Bone marrow (tissue), 2 donors: ENCODE measurements around the gene GMDS.
A peak's percentile ranks its signal among the peaks of the same experiment; 100 is the strongest.

Experiments used
- DNase-seq, 2 donors: peaks; one replicate each; lab custom pipeline; 2025; lab: John Stamatoyannopoulos, UW

GMDS gene

DNA sequence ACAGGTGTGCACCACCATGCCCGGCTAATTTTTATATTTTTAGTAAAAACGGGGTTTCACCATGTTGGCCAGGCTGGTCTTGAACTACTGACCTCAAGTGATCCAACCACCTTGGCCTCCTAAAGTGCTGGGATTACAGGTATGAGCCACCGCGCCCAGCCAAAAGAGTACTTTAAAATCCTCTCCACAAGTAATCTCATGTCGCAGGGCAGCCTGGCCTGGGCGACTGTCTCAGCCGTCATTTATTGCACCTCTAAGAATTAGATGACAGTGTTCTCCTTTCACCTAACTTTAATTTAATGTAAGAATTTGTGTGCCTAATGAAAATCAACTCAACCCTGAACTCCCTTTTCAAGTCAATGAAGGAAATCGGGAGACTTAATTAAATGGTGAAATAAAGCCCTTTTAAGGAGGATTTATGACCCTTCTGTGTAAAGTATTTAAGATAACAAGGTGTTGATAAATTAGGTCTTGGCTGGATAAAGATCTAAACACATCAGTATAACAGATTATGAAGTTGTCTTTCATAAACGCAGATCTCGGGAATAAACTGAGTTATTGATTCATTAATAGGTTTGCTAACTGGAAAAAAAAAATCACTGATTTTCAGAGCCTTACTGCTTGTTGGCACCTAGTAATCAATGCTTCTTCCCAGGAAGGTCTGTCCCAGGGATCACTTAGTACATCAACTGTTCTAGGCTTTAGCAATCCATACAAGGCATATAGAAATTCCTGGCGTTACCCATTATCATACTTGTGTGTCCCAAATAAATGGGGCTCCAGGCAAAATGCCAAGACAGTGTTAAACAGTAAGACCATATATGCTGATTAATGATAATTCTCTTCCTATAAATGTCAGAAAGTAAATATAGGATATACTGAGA, 209.3 kb downstream of the GMDS start:
- no peak for DNase-seq

DNA sequence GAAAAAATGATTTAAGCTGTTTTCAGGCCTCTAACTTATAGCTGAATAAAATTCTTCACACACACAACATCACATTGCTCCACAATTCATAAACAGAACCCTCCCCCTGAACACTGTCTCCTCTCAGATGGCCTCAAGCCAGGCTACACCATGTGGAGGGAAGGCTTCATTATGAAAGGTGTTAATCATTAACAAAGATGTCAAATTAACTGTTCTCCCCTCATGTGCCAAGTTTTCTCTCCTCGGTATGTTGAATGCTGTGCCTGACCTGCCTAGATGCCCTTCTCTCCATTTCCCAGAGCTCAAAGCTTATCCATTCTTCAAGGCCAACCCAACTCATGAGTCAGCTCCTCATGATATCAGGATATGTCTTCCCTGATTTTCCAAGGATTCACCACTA, 210.4 kb downstream of the GMDS start:
- DNase-seq = no peak

DNA sequence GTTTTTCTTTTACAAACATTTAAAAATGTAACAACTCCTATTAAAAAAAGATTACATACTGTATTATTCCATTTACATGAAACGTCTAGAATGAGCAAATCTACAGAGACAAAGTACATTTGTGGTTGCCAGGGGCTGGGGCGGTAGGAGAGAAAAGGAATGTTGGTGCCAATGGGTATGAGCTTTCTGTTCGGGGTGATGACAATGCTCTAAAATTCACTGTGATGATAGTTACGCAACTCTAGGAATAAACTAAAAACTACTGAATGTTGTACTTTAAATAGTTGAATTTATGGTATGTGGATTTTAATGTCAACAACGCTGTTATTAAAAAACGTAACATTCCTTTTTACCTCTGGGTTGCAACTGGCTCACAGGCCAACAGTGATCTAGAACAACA, 211.1 kb downstream of the GMDS start:
- DNase-seq = no peak

DNA sequence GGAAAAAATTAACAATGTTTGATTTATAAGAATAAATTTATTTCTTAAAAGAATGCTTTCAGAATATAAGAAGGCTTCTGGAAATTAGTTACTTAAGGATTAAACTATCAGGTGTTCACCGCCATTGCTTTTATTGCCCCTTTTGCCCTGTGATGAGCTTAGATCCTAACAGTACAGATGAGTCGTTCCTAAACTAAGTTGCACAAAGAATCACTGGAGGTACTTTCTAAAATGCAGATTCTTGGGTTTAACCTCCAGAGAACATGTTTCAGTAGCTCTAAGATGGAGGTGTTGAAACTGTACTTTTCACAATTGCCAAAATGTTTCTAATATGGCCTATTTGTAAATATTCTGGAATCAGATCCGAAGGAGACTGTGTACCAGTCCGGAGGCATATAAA, 211.9 kb downstream of the GMDS start:
- DNase-seq = no peak

DNA sequence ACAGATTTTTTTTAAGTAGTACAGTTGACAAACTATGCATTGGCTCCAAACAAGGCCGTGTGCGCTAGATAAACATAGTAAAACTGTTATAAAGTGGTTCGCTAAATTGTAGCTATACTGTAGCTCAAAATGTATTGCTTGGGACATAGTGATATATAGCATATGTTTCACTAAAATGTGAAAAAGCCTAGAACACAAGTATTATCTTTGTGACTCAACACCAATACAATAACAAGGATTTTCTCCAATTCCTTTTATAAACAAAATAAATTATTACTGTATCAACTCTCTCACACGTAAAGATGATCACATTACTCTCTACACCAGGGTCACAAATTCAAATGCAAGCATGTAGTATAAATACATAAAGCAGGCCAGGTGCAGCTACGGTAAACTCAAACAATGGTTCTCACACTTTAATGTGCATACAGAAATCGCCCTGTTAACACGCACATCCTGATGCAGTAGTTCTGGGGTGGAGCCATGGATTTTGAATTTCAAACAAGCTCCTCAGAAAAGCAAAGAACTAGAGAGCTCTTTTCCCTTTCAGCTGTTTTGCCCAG, 214.6 kb downstream of the GMDS start:
- DNase-seq = no peak

DNA sequence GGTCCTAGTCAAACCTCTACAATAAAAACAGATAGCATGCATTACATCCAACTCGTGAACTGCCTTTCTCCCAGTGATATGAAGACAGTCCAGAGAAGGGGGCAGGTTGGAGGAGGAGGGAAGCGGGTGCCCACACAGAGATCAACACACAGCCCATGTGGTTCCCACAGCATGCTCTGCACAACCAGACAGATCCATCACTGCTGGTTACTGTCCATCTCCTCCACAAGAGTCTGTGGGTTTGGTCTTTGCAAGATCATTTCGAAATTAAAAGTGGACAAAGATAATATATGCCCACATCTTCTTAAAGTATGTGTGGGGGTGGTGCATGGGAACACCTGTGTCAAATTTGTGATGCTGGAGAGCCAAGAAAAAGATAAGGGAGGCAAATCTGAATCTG, 215.5 kb downstream of the GMDS start:
- no peak for DNase-seq

DNA sequence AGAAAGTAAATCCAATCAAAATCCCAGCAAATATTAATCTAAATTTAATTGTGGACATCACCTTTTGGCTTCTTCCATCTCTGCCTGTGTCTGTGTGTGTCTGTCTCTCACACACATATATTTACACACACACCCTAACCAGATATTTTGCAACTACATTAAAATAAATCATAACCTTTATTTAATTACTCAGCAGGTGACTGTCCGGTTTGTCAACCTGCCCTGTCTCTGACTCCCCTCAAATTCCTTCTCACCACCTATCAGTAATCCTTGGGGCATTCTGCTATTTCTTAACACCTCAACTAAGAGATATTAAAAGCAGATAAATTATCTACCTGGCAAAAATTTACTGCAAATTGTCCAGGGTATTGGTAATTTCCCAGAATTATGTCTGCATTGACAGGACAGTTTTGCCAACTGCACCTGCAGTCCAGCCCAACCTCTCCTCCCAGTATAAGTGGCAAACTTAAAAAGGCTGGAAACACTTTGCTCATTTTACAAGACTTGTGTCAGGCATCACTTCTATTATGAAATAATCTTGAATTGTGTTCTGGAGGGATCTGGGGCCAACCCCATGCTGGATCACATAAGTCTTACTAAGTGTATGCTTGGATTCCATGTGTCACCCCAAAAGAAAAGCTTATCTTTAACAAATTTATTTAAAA, 216.1 kb downstream of the GMDS start:
- DNase-seq = no peak

DNA sequence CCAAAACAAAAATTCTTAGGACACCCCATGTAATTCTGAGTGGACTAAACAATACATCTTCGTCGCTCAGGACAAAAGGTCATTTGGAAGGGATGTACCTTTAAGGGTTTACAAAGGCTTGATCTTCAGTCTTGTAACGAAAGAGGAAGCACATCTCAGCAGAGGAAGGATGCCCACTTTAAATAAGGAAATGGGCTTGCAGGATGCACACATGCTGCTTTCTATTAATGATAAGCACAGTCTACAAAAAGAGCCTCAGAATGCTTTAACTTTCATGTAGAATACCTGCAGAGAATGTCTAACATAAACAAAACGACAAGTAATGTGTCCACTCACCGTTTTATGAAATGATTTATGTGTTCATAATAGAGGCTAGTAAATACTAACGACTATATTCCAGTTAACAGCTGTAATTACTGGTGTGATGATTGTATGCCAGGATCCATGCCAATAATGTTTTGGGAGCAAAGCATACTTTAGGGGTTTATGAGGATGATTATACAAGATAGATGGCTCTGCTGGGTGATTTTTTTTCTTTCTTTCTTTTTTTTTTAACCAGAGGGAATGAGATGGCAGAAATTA, 216.9 kb downstream of the GMDS start:
- DNase-seq = peak in 1 of 2 donors; percentile 30

DNA sequence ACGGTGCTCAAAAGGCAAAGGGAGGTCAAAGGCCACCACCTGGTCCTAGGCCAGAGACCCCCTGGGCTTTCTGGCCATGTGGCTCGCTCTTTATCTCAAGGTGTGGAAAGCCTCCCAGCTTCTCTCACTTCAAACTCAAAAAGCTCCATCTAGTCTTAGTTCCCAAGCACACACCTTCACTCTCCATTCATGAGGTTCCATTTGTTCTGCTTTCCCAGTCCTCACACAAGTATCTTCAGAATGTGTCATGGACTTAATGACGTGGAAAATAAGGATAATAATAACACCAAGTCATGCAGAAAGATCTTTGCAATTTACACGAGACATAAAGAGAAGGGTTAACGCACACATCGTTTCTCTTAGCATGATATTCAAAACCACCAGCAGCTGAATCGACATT, 219.3 kb downstream of the GMDS start:
- DNase-seq = no peak

DNA sequence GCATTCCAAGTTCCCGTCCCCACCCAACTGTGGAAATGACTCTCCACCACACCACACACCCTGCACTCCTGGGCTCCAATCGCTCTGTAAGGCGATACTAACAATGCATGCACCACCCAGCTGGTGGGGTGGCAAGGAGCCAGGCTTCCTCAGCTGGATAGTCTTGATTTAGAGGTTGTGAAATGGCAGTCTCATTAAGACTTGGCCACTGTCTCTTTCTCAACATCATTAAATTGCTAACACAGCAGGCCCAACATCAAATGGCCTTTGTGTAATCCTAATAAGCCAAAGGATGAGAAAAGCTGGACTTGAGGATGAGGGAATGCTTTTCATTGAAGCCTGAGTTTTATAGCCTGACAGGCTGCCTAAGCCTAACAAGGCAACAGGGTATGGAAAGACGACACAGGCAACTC, 223.7 kb downstream of the GMDS start:
- no peak for DNase-seq

DNA sequence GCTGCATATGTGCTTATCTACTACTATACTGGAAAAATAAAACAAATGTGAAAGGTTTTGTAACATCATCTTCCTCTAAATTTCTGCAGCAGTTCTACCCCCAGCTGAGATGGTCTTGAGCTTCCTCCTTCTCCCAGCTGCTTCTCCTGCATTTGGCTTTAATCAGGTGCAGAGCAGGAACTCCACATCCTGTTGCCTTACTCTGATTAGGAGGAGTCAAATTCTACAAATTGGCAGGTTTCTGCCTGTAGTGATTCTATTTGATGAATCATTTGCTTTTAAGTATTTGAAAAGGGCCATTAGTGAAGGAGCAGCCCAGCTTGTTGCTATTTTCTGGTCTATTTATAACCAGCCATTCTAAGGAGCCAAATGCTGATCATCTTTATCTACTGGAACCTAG, 224.5 kb downstream of the GMDS start:
- peak in 1 of 2 donors; percentile 24 for DNase-seq

DNA sequence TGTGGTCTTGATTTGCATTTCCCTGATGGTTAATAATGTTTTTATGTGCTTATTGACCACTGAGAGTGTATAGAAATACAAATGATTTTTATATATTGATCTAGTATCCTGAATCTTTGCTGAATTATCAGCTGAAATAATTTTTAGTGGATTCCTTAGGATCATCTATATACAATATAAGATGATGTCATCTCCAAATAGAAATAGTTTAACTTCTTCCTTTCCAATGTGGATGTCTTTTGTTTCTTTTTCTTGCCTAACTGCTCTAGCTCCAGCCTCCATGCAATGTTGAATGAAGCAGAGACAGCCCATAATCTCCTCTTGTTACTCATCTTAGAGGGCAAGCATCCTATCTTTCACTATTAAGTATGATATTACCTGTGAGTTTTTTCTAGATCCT, 226.4 kb downstream of the GMDS start:
- no peak for DNase-seq

DNA sequence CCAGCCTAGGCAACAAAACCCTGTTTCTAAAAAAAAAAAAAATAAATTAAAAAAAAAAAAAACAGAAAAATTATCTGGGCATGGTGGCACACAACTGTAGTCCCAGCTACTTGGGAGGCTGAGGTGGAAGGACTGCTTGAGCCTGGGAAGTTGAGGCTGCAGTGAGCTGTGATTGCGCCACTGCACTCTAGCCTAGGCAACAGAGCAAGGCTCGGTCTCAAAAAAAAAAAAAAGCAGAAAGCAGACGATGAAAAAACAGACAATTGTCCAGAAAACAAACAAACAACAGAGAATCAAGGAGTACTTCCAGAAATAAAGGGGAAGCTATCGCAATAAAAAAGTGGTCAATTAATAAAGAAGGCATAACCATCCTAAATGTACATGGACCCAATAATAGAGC, 229.4 kb downstream of the GMDS start:
- no peak for DNase-seq

DNA sequence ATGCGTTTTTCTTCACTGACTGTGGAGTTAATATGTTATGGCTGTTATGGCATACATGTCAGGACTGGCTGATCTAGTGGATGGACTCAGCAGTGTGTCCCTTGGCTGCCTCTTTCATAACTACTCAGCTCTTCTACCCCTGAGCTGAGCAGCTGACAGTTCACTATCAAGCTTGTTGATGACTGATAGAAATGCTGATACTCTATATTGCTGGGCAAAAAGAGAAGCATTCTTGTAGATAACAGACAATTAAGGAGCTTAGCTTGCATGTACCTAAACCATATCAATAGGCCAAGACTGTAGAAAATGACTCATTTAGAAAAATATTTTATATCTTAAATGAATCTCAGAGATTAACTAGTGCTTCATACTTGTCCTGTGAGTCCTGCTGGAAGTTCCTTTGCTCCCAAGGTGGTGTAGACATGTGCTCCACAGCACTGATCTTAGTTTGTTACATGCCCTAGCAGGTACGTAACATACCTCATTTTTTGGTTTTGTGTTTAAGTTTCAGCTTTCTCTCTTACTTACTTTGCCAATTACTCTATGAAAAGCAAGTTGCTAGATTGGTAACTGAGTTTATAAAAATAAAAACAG, 236.9 kb downstream of the GMDS start:
- no peak for DNase-seq

DNA sequence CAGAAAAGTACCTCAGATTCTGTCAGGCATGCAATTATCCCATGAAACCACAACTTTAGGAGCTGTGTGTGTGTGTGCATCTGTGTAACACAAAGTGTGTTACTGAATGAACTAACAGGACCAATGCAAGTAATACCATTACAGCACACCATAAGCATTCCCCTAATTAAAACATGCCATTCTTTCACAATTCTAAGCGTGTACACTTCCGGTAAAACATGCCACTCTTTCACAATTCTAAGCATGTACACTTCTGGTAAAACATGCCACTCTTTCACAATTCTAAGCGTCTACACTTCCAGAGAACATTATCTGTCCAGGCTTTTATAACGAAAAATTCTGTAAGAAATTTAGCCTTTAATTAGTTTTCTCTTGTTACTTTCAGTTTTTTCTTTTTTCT, 238.2 kb downstream of the GMDS start:
- no peak for DNase-seq

DNA sequence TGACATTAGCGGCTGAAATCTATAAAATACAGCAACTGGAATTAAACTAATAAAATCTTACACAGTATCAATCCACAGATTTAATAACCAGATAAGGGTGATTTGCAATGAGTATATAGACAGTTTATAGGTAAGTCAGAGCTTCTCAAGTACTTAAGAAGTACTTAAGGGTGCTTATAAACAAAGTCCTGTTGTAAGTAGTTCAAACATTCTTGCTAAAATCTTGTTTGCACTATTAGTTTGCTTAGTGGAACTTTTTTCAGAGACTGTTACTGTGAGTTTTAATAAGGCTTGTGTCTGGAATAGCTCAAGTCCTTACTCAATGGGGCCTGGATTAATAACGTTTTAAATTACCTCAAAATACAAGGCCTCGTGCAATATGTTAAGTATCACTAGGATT, 240.5 kb downstream of the GMDS start:
- no peak for DNase-seq

DNA sequence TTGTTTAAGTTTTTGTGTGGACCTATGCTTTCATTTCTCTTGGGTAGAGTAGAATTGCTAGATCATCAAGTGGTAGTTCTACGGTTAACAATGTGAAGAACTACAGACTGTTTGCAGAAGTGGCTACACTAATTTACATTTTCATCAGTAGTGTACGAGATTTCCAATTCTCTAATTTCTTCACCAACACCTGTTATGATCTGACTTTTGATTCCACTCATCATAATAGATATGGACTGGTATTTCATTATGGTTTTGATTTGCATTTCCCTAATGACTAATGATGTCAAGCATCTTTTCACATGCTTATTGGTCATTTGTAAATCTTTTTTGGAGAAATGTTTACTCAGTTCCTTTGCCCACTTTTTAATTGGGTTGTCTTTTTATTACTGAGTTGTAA, 244.4 kb downstream of the GMDS start:
- DNase-seq = no peak

DNA sequence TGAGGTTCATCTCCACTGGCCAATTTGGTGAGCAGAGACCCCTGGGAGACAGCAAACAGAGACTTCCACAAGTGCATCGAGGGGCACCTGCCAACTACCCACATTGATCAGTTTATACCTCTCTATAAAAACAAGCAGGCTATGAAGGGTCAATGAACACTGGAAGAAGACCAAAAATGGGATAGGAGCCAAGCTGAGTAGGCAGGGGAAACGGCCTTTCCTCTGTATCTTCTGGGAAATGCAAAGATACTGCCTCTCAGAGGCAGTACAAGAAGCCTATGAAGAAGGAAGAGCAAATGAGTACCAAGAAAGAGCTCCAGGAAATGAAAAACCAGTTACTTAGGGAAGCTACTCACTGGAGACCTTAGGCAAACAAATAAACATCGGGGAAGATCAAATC, 247.7 kb downstream of the GMDS start:
- DNase-seq = no peak

DNA sequence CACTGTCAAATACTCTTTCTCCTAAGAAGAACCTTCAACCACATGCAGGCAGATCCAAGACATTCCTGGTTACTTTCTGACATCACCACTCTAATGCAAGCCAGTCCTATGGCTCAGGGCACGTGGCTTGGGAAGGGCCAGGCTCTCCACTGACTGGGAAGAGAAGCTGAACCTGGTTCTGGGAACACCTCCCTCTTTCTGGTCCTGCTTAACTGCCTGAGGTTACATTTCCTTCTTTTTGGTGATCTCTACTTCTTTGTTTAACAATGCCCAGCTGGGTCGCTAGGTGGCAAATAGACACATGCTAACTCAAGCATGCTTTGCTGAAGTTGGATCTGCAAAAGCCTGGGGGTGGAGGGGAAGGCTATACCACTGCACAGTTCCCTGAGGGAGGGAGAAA, 249.8 kb downstream of the GMDS start:
- DNase-seq = no peak

DNA sequence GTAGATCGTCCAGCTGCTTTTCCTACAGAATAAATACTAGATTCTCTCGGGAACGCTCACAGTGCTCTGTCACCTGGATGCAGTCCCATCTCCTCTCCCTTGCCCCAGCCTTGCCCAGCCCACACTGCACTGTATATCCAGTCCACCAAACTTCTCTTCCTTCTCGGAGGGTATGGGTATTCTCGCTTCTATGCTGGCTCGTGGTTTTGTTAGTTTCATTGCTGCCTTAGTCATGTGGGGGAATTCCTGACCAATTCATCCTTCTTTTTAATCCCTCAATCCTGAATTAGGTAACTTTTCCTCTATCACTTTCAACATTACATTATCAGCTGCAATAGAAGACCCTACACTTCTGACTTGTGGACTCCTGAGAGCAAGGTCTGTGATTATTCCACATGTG, 252.4 kb downstream of the GMDS start:
- DNase-seq = no peak

DNA sequence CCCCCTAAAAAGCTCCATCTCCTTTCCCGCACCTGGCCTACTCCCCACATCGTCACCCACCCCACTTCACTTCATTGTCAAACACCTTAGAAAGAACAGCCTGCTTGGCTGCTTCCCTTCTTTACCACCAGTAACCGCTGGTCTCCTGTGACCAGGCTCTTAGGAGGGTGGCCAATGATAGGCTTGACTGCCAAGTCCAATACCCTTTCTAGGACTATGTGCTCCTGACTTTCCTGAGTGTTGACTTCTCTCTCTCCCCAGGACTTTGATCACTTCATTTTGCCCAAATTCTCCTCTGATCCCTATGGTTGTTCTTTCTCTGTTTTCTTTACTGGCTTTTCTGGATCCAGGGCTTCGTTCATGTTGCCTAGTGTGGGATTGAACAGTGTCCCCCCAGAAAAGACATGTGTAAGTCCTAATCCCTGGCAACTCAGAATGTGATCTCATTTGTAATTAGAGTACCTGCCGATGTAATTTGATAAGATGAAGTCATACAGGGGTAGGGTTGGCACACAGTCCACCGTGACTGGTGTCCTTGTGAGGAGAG, 254.0 kb downstream of the GMDS start:
- DNase-seq = no peak

DNA sequence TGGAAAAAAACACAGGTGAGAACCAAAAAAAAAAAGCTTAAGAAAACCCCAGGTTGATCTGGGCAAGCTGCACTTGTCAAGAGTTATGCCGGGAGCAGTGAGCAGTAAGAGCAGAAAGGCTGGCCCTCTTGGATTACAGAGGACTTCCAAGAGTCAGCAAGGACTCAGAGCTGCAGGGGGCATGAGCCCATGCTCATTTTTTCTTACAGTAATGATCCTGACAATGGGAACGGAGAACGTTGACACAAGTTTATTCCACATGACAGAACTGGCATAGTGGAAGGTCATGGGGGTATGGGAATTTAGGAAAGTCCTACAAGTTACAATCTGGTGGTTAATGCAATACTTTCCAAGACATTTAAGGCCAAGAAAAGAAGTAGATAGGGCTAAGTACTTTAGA, 256.6 kb downstream of the GMDS start:
- no peak for DNase-seq
